K562 (cell line): ENCODE results near the gene TRAPPC4. TPM values are rescaled to one million over a fixed set of nuclear protein-coding genes. Genes with fewer than 3 reads are reported as not detected.

ENCODE experiments used
- ADNP ChIP-seq: fragments of 200-800 bp; sonication (Bioruptor generic); IDR thresholded peaks from 2 replicates; pipeline ENCODE4 v1.6.1; 2016; ENCODE audit warnings: missing genetic modification characterization, missing compliant biosample characterization
- BACH1 ChIP-seq: fragments of 200-800 bp; sonication (Bioruptor generic); IDR thresholded peaks from 2 replicates; pipeline ENCODE4 v1.6.1; 2016; ENCODE audit warnings: missing genetic modification characterization, missing compliant biosample characterization
- CEBPG ChIP-seq, 3 experiments: fragments of 200-800 bp in 1 of 3; sonication (Bioruptor generic) in 1 of 3; sonication (generic) in 1 of 3; formaldehyde crosslinking in 1 of 3; IDR thresholded peaks in 2 of 3; conservative IDR thresholded peaks in 1 of 3; 2 replicates each; pipeline versions ENCODE4 v1.6.1 to v1.8.0; 2016 to 2022; ENCODE audit warnings: missing compliant biosample characterization in 2 of 3, missing genetic modification characterization in 2 of 3, mild to moderate bottlenecking in 1 of 3, missing genetic modification reagents in 1 of 3
- COPS2 ChIP-seq: fragments of 450-650 bp; conservative IDR thresholded peaks from 2 replicates; pipeline ENCODE4 v1.6.1; 2016; ENCODE audit warnings: mild to moderate bottlenecking, moderate library complexity
- DPF2 ChIP-seq: fragments of 450-650 bp; IDR thresholded peaks from 2 replicates; pipeline ENCODE4 v1.6.1; 2016
- ELF4 ChIP-seq: fragments of 450-650 bp; formaldehyde crosslinking; IDR thresholded peaks from 2 replicates; pipeline ENCODE4 v1.4.0; 2022; ENCODE audit warnings: missing genetic modification characterization
- EP300 ChIP-seq: IDR thresholded peaks from 2 replicates; pipeline ENCODE4 v1.6.1; 2012; ENCODE audit warnings: low read length, improper control_type of control experiment
- HCFC1 ChIP-seq: IDR thresholded peaks from 2 replicates; pipeline ENCODE4 v1.6.1; 2012; ENCODE audit warnings: low read depth, low read length, improper control_type of control experiment
- HNRNPH1 ChIP-seq: fragments of 200-400 bp; formaldehyde crosslinking; optimal IDR thresholded peaks from 2 replicates; pipeline ENCODE3; 2017; ENCODE audit warnings: low read depth, mild to moderate bottlenecking, low read length, moderate library complexity
- MCM5 ChIP-seq: fragments of 450-650 bp; IDR thresholded peaks from 2 replicates; pipeline ENCODE4 v1.6.1; 2016; ENCODE audit warnings: low read depth
- NFRKB ChIP-seq: fragments of 450-650 bp; IDR thresholded peaks from 2 replicates; pipeline ENCODE4 v1.6.1; 2016; ENCODE audit warnings: low read depth
- PTRF ChIP-seq: fragments of 450-650 bp; IDR thresholded peaks from 2 replicates; pipeline ENCODE4 v1.6.1; 2016; ENCODE audit warnings: mild to moderate bottlenecking, missing genetic modification characterization, missing compliant biosample characterization
- SAP30 ChIP-seq: fragments of 200-600 bp; sonication (generic); IDR thresholded peaks from 2 replicates; pipeline ENCODE4 v1.6.1; 2012; ENCODE audit warnings: borderline replicate concordance, low read depth, mild to moderate bottlenecking, moderate library complexity, low read length, control low read depth, inconsistent platforms; ENCODE audit not compliant: insufficient read depth, poor library complexity, severe bottlenecking
- SMAD3 ChIP-seq: fragments of 450-650 bp; formaldehyde crosslinking; conservative IDR thresholded peaks from 2 replicates; pipeline ENCODE4 v1.4.0; 2020; ENCODE audit warnings: mild to moderate bottlenecking
- TRIM25 ChIP-seq: fragments of 450-650 bp; IDR thresholded peaks from 2 replicates; pipeline ENCODE4 v1.7.0; 2016; ENCODE audit warnings: borderline replicate concordance
- XRCC3 ChIP-seq: fragments of 450-650 bp; IDR thresholded peaks from 2 replicates; pipeline ENCODE4 v1.6.1; 2017; ENCODE audit warnings: mild to moderate bottlenecking, moderate library complexity
- ZNF184 ChIP-seq: sonication (generic); formaldehyde crosslinking; IDR thresholded peaks from 2 replicates; pipeline ENCODE4 v1.5.0; 2020; ENCODE audit warnings: missing genetic modification reagents
- ZNF212 ChIP-seq: fragments of 450-650 bp; formaldehyde crosslinking; IDR thresholded peaks from 2 replicates; pipeline ENCODE4 v1.4.0; 2020; ENCODE audit warnings: mild to moderate bottlenecking
- ZNF274 ChIP-seq: IDR thresholded peaks from 2 replicates; pipeline ENCODE4 v1.6.1; 2011; ENCODE audit warnings: low read depth, mild to moderate bottlenecking, low read length, moderate library complexity, borderline replicate concordance
- ZNF707 ChIP-seq: fragments of 250-450 bp; sonication (Bioruptor Pico); conservative IDR thresholded peaks from 2 replicates; pipeline ENCODE4 v1.8.0; 2022; ENCODE audit warnings: inconsistent platforms, mild to moderate bottlenecking, moderate library complexity
- ZNF764 ChIP-seq: fragments of 250-450 bp; sonication (Bioruptor Pico); IDR thresholded peaks from 2 replicates; pipeline ENCODE4 v1.4.0; 2020; ENCODE audit warnings: low read depth, mild to moderate bottlenecking, moderate library complexity
- ZNF77 ChIP-seq: fragments of 250-450 bp; sonication (Bioruptor Pico); IDR thresholded peaks from 2 replicates; pipeline ENCODE4 v1.5.0; 2020
- ZNF830 ChIP-seq: fragments of 250-450 bp; sonication (Bioruptor Pico); IDR thresholded peaks from 2 replicates; pipeline ENCODE4 v1.5.0; 2021; ENCODE audit warnings: mild to moderate bottlenecking
- polyA plus RNA-seq, 8 experiments: library from polyadenylated mRNA; depleted of rRNA in 4 of 8; stranded (reverse) in 5 of 8; unstranded in 3 of 8; fragments of >200 nt; fragmentation: Nextera tagmentation in 2 of 8; fragmentation: Illumina TruSeq in 1 of 8; extraction: Ambion mirVana in 2 of 8; extraction: Trizol in 1 of 8; gene quantifications; 2 replicates each; pipeline versions ENCODE4 v1.2.1 to v1.2.3, GENCODE V29; 2011 to 2014; ENCODE audit warnings: inconsistent platforms in 1 of 8, missing spikeins in 1 of 8
- total RNA-seq, 7 experiments: library from RNA; depleted of rRNA in 6 of 7; stranded (reverse); fragments of >200 nt in 6 of 7; fragmentation: Illumina TruSeq in 2 of 7; extraction: Trizol in 2 of 7; gene quantifications; 2 replicates each; pipeline versions ENCODE4 v1.2.1 to v1.2.3, GENCODE V29; 2011 to 2021; ENCODE audit warnings: low replicate concordance in 1 of 7
- TF ChIP-seq, protein P1 (sequence below): sonication (generic); formaldehyde crosslinking; IDR thresholded peaks from 2 replicates; pipeline ENCODE4 v1.8.1; 2023; ENCODE audit warnings: mild to moderate bottlenecking, missing genetic modification reagents
- TF ChIP-seq, protein P2 (sequence below): fragments of 450-650 bp; IDR thresholded peaks from 2 replicates; pipeline ENCODE4 v1.6.1; 2016

TRAPPC4 gene
- total and polyA plus RNA-seq, 9 of the 15 experiments (the other 6 are each of a cell fraction or from before 2014, with no cell fraction given): 121 to 524 (median 142) TPM

DNA sequence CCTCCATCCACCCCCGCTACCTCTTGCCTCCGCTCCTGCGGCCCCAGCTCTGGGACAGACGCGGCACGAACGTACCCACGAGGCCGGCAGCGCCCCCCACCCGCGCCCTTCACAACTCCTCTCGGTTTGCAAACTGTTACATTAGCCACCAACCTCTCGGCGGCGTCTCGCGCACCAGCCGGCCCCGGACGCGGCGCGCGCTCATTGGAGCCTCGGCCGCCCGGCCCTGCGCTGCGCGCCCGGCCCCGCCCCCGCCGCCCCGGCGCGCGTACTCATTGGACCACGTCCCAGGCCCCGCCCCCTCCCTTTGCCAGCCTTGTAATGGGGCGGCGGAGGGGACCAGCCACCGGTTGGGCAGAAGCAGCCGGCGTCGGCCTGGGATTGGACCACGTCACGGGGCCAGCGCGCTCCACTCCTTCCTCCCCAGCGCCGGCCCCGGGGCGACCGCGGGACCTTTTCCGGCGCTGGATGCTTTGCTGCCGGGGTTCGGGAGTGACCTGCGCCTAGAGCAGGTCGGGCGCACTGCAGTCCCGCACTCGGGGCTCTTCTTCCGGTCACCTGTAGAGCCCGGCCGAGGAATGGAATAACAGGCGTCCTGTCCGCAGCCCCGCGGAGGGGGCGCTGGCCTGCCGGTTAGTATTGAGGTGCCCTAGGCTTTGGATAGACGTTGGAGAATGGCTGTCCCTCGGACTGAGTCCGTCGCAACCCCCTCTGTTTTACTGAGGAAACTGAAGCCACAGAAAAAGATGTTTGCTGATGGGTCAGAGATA is 38.6 kb downstream of the TRAPPC4 start, which contains the start of gene HYOU1 (continued):
- TF ChIP-seq SAP30 (peak; percentile 39), MCM5 (no peak), ELF4 (CRISPR knock-in tag) (no peak), ZNF830 (peak; percentile 81; the same call in 1 of the 2 replicates), EP300 (no peak; the same call in 1 of the 2 replicates), HCFC1 (peak; percentile 60; the same call in 1 of the 2 replicates), ADNP (tag) (no peak), CEBPG (CRISPR knock-in tag; IDR thresholded peaks at IDR 0.05) (peak; percentile 81), CEBPG (tag; conservative IDR thresholded peaks at IDR 0.05 in 1 of 2, IDR thresholded peaks at IDR 0.05 in 1 of 2) (no peak), NFRKB (no peak), ZNF274 (no peak), TRIM25 (no peak), HNRNPH1 (no peak), SMAD3 (no peak), PTRF (tag) (no peak), ZNF212 (CRISPR knock-in tag) (no peak), ZNF184 (CRISPR knock-in tag) (no peak), XRCC3 (no peak), ZNF764 (CRISPR knock-in tag) (no peak), DPF2 (no peak), BACH1 (tag) (no peak), ZNF707 (CRISPR knock-in tag) (no peak), COPS2 (no peak), ZNF77 (no peak)
- TF ChIP-seq, protein P1, sequence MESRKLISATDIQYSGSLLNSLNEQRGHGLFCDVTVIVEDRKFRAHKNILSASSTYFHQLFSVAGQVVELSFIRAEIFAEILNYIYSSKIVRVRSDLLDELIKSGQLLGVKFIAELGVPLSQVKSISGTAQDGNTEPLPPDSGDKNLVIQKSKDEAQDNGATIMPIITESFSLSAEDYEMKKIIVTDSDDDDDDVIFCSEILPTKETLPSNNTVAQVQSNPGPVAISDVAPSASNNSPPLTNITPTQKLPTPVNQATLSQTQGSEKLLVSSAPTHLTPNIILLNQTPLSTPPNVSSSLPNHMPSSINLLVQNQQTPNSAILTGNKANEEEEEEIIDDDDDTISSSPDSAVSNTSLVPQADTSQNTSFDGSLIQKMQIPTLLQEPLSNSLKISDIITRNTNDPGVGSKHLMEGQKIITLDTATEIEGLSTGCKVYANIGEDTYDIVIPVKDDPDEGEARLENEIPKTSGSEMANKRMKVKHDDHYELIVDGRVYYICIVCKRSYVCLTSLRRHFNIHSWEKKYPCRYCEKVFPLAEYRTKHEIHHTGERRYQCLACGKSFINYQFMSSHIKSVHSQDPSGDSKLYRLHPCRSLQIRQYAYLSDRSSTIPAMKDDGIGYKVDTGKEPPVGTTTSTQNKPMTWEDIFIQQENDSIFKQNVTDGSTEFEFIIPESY (CRISPR knock-in tag): no peak
- TF ChIP-seq, protein P2, sequence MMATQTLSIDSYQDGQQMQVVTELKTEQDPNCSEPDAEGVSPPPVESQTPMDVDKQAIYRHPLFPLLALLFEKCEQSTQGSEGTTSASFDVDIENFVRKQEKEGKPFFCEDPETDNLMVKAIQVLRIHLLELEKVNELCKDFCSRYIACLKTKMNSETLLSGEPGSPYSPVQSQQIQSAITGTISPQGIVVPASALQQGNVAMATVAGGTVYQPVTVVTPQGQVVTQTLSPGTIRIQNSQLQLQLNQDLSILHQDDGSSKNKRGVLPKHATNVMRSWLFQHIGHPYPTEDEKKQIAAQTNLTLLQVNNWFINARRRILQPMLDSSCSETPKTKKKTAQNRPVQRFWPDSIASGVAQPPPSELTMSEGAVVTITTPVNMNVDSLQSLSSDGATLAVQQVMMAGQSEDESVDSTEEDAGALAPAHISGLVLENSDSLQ: no peak
